ENCODE measurements around the gene PIK3CG.

DNA sequence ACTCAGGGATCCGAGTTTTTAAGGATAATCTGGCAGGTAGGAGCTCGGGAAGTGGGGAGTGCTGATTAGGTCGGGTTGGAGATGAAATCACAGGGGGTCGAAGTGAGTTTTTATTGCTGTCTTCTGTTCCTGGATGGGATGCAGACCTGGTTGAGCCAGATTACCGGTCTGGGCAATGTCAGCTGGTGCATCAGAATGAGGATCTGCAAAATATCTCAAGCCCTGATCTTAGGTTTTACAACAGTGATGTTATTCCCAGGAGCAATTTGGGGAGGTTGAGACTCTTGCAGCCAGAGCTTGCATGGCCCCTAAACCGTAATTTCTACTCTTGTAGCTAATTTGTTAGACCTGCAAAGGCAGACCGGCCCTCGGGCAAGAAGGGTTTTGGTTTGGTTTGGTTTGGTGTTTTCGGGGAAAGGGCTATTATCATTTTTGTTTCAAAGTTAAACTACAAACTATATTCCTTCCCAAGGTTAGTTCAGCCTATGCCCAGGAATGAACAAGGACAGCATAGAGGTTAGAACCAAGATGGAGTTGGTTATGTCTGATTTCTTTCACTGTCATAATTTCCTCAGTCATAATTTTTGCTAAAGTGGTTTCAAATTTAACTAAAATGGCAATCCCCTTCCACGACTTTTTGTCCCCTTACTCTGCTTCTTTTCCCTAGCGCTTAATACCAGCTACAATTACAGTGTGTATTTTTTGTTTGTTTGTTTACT lies 20.6 kb upstream of the PIK3CG start:
- TF ChIP-seq, protein P1, sequence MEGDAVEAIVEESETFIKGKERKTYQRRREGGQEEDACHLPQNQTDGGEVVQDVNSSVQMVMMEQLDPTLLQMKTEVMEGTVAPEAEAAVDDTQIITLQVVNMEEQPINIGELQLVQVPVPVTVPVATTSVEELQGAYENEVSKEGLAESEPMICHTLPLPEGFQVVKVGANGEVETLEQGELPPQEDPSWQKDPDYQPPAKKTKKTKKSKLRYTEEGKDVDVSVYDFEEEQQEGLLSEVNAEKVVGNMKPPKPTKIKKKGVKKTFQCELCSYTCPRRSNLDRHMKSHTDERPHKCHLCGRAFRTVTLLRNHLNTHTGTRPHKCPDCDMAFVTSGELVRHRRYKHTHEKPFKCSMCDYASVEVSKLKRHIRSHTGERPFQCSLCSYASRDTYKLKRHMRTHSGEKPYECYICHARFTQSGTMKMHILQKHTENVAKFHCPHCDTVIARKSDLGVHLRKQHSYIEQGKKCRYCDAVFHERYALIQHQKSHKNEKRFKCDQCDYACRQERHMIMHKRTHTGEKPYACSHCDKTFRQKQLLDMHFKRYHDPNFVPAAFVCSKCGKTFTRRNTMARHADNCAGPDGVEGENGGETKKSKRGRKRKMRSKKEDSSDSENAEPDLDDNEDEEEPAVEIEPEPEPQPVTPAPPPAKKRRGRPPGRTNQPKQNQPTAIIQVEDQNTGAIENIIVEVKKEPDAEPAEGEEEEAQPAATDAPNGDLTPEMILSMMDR (IDR thresholded peaks at IDR 0.05): no peak
- TF ChIP-seq POLR2A (IDR thresholded peaks at IDR 0.05): no peak
